Neural cell (in vitro differentiated cells): ENCODE data around the gene NPNT. TPM values are rescaled to one million over a fixed set of nuclear protein-coding genes. Genes with fewer than 3 reads are reported as not detected.

ENCODE experiments used
- H2AFZ ChIP-seq: fragments of 200-600, 300-800 bp; sonication (generic), shearing (Covaris generic); 2 replicates; pipeline ENCODE4 v1.6.0; 2014; ENCODE audit warnings: low read depth, mild to moderate bottlenecking, antibody characterized with exemption, low read length, moderate library complexity
- H3F3A ChIP-seq: fragments of 200-600 bp; shearing (Covaris generic); 2 replicates; pipeline ENCODE4 v1.6.1; 2016; ENCODE audit warnings: mild to moderate bottlenecking, moderate library complexity, mixed read lengths, antibody characterized with exemption, low read length; ENCODE audit not compliant: insufficient read depth, poor library complexity, severe bottlenecking
- H3K27ac ChIP-seq: fragments of 200-600, 300-800 bp; sonication (generic), shearing (Covaris generic); 2 replicates; pipeline ENCODE4 v1.5.1; 2014; ENCODE audit warnings: mild to moderate bottlenecking, low read length, moderate library complexity
- H3K27me3 ChIP-seq: fragments of 300-800, 200-600 bp; sonication (generic), shearing (Covaris generic); 2 replicates; pipeline ENCODE4 v1.6.0; 2014; ENCODE audit warnings: mild to moderate bottlenecking, low read depth, low read length, moderate library complexity; ENCODE audit not compliant: insufficient read depth
- H3K36me3 ChIP-seq: fragments of 300-800, 200-600 bp; sonication (generic), shearing (Covaris generic); 2 replicates; pipeline ENCODE4 v1.5.1; 2014; ENCODE audit warnings: mild to moderate bottlenecking, antibody characterized with exemption, low read length, moderate library complexity; ENCODE audit not compliant: insufficient read depth
- H3K4me2 ChIP-seq: fragments of 300-800, 200-600 bp; sonication (generic), shearing (Covaris generic); 2 replicates; pipeline ENCODE4 v1.6.0; 2014; ENCODE audit warnings: mild to moderate bottlenecking, low read length
- H3K4me3 ChIP-seq: fragments of 300-800, 200-600 bp; sonication (generic), shearing (Covaris generic); 2 replicates; pipeline ENCODE4 v1.5.1; 2014; ENCODE audit warnings: mild to moderate bottlenecking, low read length, moderate library complexity
- H3K79me2 ChIP-seq: fragments of 200-600 bp; shearing (Covaris generic); replicated peaks from 2 replicates; pipeline ENCODE4 v1.6.0; 2014; ENCODE audit warnings: mild to moderate bottlenecking, low read length, moderate library complexity; ENCODE audit not compliant: insufficient read depth
- H3K9ac ChIP-seq: fragments of 300-800, 200-600 bp; sonication (generic), shearing (Covaris generic); 2 replicates; pipeline ENCODE4 v1.6.1; 2016; ENCODE audit warnings: mild to moderate bottlenecking, low read length, mixed read lengths
- H3K9me2 ChIP-seq: fragments of 200-600 bp; shearing (Covaris generic); 2 replicates; pipeline ENCODE4 v1.6.1; 2016; ENCODE audit warnings: mild to moderate bottlenecking, low read length, mixed read lengths; ENCODE audit not compliant: insufficient read depth
- H3K9me3 ChIP-seq: fragments of 200-600, 300-800 bp; sonication (generic), shearing (Covaris generic); 2 replicates; pipeline ENCODE4 v1.6.1; 2016; ENCODE audit warnings: mild to moderate bottlenecking, mixed run types, low read length, moderate library complexity, mixed read lengths
- H4K20me1 ChIP-seq: fragments of 200-600 bp; shearing (Covaris generic); 2 replicates; pipeline ENCODE4 v1.6.1; 2016; ENCODE audit warnings: mild to moderate bottlenecking, mixed run types; ENCODE audit not compliant: insufficient read depth
- CTCF ChIP-seq: fragments of 450-650 bp; IDR thresholded peaks from 2 replicates; pipeline ENCODE4 v1.5.1; 2014; ENCODE audit warnings: antibody characterized with exemption, mild to moderate bottlenecking, moderate library complexity; ENCODE audit not compliant: poor library complexity, severe bottlenecking
- EP300 ChIP-seq: fragments of 450-650 bp; conservative IDR thresholded peaks from 2 replicates; pipeline ENCODE4 v1.6.1; 2014; ENCODE audit warnings: antibody characterized with exemption, mild to moderate bottlenecking, moderate library complexity; ENCODE audit not compliant: poor library complexity, severe bottlenecking
- EZH2 ChIP-seq: fragments of 200-600, 300-800 bp; shearing (Covaris generic), sonication (generic); IDR thresholded peaks from 2 replicates; pipeline ENCODE4 v1.6.1; 2014; ENCODE audit warnings: antibody characterized with exemption, low read length, borderline replicate concordance, mild to moderate bottlenecking; ENCODE audit not compliant: insufficient read depth, poor library complexity, severe bottlenecking
- MXI1 ChIP-seq: fragments of 450-650 bp; conservative IDR thresholded peaks from 2 replicates; pipeline ENCODE4 v1.6.1; 2014; ENCODE audit warnings: antibody characterized with exemption, mild to moderate bottlenecking; ENCODE audit not compliant: poor library complexity, severe bottlenecking
- POLR2AphosphoS5 ChIP-seq: IDR thresholded peaks from 2 replicates; pipeline ENCODE4 v1.6.1; 2012
- RAD21 ChIP-seq: fragments of 450-650 bp; conservative IDR thresholded peaks from 2 replicates; pipeline ENCODE4 v1.6.1; 2014; ENCODE audit warnings: antibody characterized with exemption, mild to moderate bottlenecking, moderate library complexity
- REST ChIP-seq: IDR thresholded peaks from 2 replicates; pipeline ENCODE4 v1.6.1; 2012; ENCODE audit warnings: borderline replicate concordance
- SMC3 ChIP-seq: fragments of 450-650 bp; conservative IDR thresholded peaks from 2 replicates; pipeline ENCODE4 v1.6.1; 2014; ENCODE audit warnings: antibody characterized with exemption, mild to moderate bottlenecking, moderate library complexity; ENCODE audit not compliant: poor library complexity
- TAF1 ChIP-seq: IDR thresholded peaks from 2 replicates; pipeline ENCODE4 v1.6.1; 2012; ENCODE audit warnings: low read depth
- polyA plus RNA-seq: library from polyadenylated mRNA; depleted of rRNA; stranded (reverse); fragments of >200 nt; gene quantifications from 2 replicates; pipeline ENCODE4 v1.2.3, GENCODE V29; 2014

The NPNT gene
- polyA plus RNA-seq, 1 donor from 2014 or later = 2.6 TPM

- no peak overlapping the region for H3K9ac ChIP-seq
- TF ChIP-seq POLR2AphosphoS5 = no peak
- TF ChIP-seq RAD21 = no peak
- TF ChIP-seq TAF1 = no peak
- no peak for TF ChIP-seq CTCF
- TF ChIP-seq EP300 = no peak
- TF ChIP-seq SMC3 = no peak
- TF ChIP-seq MXI1 = no peak
- TF ChIP-seq REST = no peak
- no peak for TF ChIP-seq EZH2
- H3K9me3 ChIP-seq = no peaks in the 10 kb centered on the region
- no peak overlapping the region for H3K27ac ChIP-seq
- no peak overlapping the region for H3K4me2 ChIP-seq
- no peak overlapping the region for H3K4me3 ChIP-seq
- no peaks in the 10 kb centered on the region for H3K9me2 ChIP-seq
- H3F3A ChIP-seq = no peaks in the 10 kb centered on the region
- no peak overlapping the region for H2AFZ ChIP-seq
- no peaks in the 10 kb centered on the region for H3K79me2 ChIP-seq
- no peaks in the 10 kb centered on the region for H4K20me1 ChIP-seq
- H3K27me3 ChIP-seq = no peaks in the 10 kb centered on the region
- H3K36me3 ChIP-seq = no peaks in the 10 kb centered on the region
These were observed 36.0 kb upstream of the NPNT start for GRCh38 chr4:105859233-105859632.

GRCh38 chr4:105870963-105871362 is 24.3 kb upstream of the NPNT start:
- no peak overlapping the region for H3K27ac ChIP-seq
- H2AFZ ChIP-seq = no peak overlapping the region
- no peaks in the 10 kb centered on the region for H3K9me3 ChIP-seq
- no peaks in the 10 kb centered on the region for H3K36me3 ChIP-seq
- no peak overlapping the region for H3K4me2 ChIP-seq
- H3K9me2 ChIP-seq = no peaks in the 10 kb centered on the region
- no peaks in the 10 kb centered on the region for H3F3A ChIP-seq
- H3K9ac ChIP-seq = no peak overlapping the region
- TF ChIP-seq EZH2 = no peak
- TF ChIP-seq EP300 = no peak
- TF ChIP-seq POLR2AphosphoS5 = no peak
- no peak for TF ChIP-seq MXI1
- TF ChIP-seq TAF1 = no peak
- no peak for TF ChIP-seq CTCF
- no peak for TF ChIP-seq SMC3
- TF ChIP-seq RAD21 = no peak
- TF ChIP-seq REST = no peak
- no peak overlapping the region for H3K4me3 ChIP-seq
- H3K79me2 ChIP-seq = no peaks in the 10 kb centered on the region
- H3K27me3 ChIP-seq = no peaks in the 10 kb centered on the region
- H4K20me1 ChIP-seq = no peaks in the 10 kb centered on the region
